Measurements from ENCODE around the gene KISS1R.

Gene KISS1R

GRCh38 chr19:897442-898039, 19.6 kb upstream of the KISS1R start:
- Histone ChIP-seq H3K27ac (no peak overlapping the region), H3K4me3 (no peak overlapping the region)

- no peak overlapping the region for H3K4me3 ChIP-seq
- no peak overlapping the region for H3K27ac ChIP-seq
These were observed 18.5 kb upstream of the KISS1R start for GRCh38 chr19:898663-899062.

GRCh38 chr19:899336-900042, 17.6 kb upstream of the KISS1R start:
- H3K4me3 ChIP-seq: no peak overlapping the region
- H3K27ac ChIP-seq: no peak overlapping the region

GRCh38 chr19:900043-900301, 17.2 kb upstream of the KISS1R start:
- Histone ChIP-seq H3K27ac (no peak overlapping the region), H3K4me3 (no peak overlapping the region)

- Histone ChIP-seq H3K4me3 (no peak overlapping the region), H3K27ac (no peak overlapping the region)
These were observed 16.6 kb upstream of the KISS1R start for GRCh38 chr19:900302-901111.

GRCh38 chr19:901216-902092, 15.7 kb upstream of the KISS1R start:
- no peak overlapping the region for H3K4me3 ChIP-seq
- no peak overlapping the region for H3K27ac ChIP-seq

GRCh38 chr19:902093-902370, 15.1 kb upstream of the KISS1R start:
- no peak overlapping the region for H3K27ac ChIP-seq
- no peak overlapping the region for H3K4me3 ChIP-seq

- Histone ChIP-seq H3K27ac (no peak overlapping the region), H3K4me3 (no peak overlapping the region)
These were observed 14.5 kb upstream of the KISS1R start for GRCh38 chr19:902446-903226.

GRCh38 chr19:903266-903797, 13.8 kb upstream of the KISS1R start:
- Histone ChIP-seq H3K27ac (no peak overlapping the region), H3K4me3 (no peak overlapping the region)

- no peak overlapping the region for H3K4me3 ChIP-seq
- no peak overlapping the region for H3K27ac ChIP-seq
These were observed 12.6 kb upstream of the KISS1R start for GRCh38 chr19:904545-904944.

- H3K27ac ChIP-seq: peak overlapping the region in 4 of 21 experiments; percentile 53 to 96 (median 90)
These were observed 10.7 kb upstream of the KISS1R start for GRCh38 chr19:906480-906879.

GRCh38 chr19:907183-907853, 9.8 kb upstream of the KISS1R start:
- Histone ChIP-seq H3K27ac (peak overlapping the region in 9 of 21 experiments; percentile 29 to 96 (median 80)), H3K4me3 (no peak overlapping the region)

More at GRCh38 chr19:906480-906879, 10.7 kb upstream of the KISS1R start:
- H3K4me3 ChIP-seq: no peak overlapping the region

GRCh38 chr19:911197-912033, 5.7 kb upstream of the KISS1R start:
- Histone ChIP-seq H3K4me3 (peak overlapping the region in 5 of 7 experiments; percentile 20 to 86 (median 69)), H3K27ac (peak overlapping the region in 9 of 21 experiments; percentile 14 to 100 (median 98))

- Histone ChIP-seq H3K27ac (peak overlapping the region; percentile 82 to 100 (median 97)), H3K4me3 (peak overlapping the region; percentile 61 to 90 (median 70))
These were observed 4.7 kb upstream of the KISS1R start for GRCh38 chr19:912181-913079.

GRCh38 chr19:913080-913748, 3.9 kb upstream of the KISS1R start, which contains the start of gene R3HDM4:
Gene R3HDM4 (minus strand): TSS chr19:913219. CDS start chr19:913157, 62 bp downstream.
- Histone ChIP-seq H3K27ac (peak within 1 kb of the TSS; percentile 84 to 100 (median 98)), H3K4me3 (peak within 1 kb of the TSS; percentile 61 to 90 (median 70))

Data from skin epidermis (tissue), 12 donors.